ENCODE data around the gene C10orf105. TPM values are rescaled to one million over a fixed set of nuclear protein-coding genes. Genes with fewer than 3 reads are reported as not detected.

The C10orf105 gene
- polyA plus RNA-seq, 1 of the 3 experiments (the other 2 are of a cell fraction): not detected

DNA sequence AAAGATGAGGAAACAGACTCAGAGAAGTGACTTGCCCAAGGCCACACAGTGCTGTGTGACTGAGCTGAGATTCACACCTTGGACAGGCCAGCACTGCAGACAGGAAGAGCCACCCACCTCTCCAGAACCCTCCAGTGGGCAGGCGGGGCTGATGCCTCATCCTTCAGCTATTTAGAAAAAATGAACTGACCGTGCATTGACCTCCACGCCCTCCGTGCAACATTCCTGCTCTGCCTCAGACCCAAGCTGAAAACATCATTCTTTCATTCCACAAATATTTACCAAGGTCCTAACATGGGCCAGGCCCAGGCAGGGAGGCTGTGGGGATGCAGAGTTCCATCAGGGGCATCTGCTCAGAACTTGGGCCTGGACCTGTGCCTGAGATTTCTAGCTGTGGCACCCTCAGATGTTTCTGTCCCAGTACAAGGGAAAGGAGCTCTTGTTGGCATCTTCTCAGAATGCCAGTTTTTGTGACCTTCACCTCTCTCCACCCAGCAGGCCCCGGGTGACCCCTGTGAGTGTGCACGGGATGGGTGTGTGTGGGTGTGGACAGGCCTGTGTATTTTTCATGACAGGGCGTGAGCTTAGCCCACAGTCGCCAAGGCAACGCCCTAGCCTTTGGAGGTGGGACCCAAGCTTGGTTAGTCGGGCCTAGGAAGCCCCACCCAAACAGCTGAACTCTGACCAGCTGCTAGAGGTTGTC lies 47.3 kb upstream of the C10orf105 start:
- POLR2A ChIA-PET: interaction anchor here (0.8 to 1.1 kb wide), 3 partner anchors 9 to 114 kb away, joined by 3 to 4 read pairs (median 3); partner anchors contain the start of gene PSAP
- H3K4me1 ChIP-seq (ENCODE audit: control insufficient read depth in 1 of 2, insufficient read depth in 2 of 2, low read depth in 1 of 2, low read length in 1 of 2): peaks cover 12 to 15% of the 10 kb centered on the region in 2 experiments; a peak in 3 of 4 replicates
- 24% methylated on average over 10 of the region's 10 CpGs for WGBS (ENCODE audit: low lambda C conversion rate)
- CTCF ChIA-PET: interaction anchor here (0.6 to 2.2 kb wide), 7 partner anchors 30 to 488 kb away, joined by 3 to 11 read pairs (median 3); no protein-coding TSS in a partner anchor
- H3K9me2 ChIP-seq: no peaks in the 10 kb centered on the region
- no peaks in the 10 kb centered on the region for H4K20me1 ChIP-seq (ENCODE audit: insufficient read depth)
- H3K9ac ChIP-seq: no peak overlapping the region
- H3K9me3 ChIP-seq: no peaks in the 10 kb centered on the region
- no peaks in the 10 kb centered on the region for H3K79me2 ChIP-seq (ENCODE audit: insufficient read depth)
- H3K4me3 ChIP-seq (ENCODE audit: low read depth in 2 of 2, low read length in 1 of 2): no peak overlapping the region
- no peaks in the 10 kb centered on the region for H3K36me3 ChIP-seq (replicated peaks in 1 of 2; ENCODE audit: control insufficient read depth in 1 of 2, insufficient read depth in 2 of 2, low read length in 1 of 2)
- H2AFZ ChIP-seq (ENCODE audit: low read depth): no peak overlapping the region
- H3K27me3 ChIP-seq (ENCODE audit: insufficient read depth): no peaks in the 10 kb centered on the region
- H3F3A ChIP-seq (replicated peaks; ENCODE audit: insufficient read depth): peaks cover 3% of the 10 kb centered on the region
- peak overlapping the region; percentile 46 to 76 for H3K27ac ChIP-seq (ENCODE audit: low read depth in 2 of 2, low read length in 1 of 2)
- H3K4me2 ChIP-seq: peak overlapping the region; percentile 14; the same call in 1 of the 2 replicates
- DNase-seq: no peak
- TF ChIP-seq SIN3A (IDR thresholded peaks at IDR 0.05; ENCODE audit: borderline replicate concordance, low read depth, low read length): no peak; the same call in 1 of the 2 replicates
- peak; percentile 91 for TF ChIP-seq JUND (IDR thresholded peaks at IDR 0.05)
- no peak for TF ChIP-seq ELF1 (IDR thresholded peaks at IDR 0.05)
- TF ChIP-seq, protein P1, sequence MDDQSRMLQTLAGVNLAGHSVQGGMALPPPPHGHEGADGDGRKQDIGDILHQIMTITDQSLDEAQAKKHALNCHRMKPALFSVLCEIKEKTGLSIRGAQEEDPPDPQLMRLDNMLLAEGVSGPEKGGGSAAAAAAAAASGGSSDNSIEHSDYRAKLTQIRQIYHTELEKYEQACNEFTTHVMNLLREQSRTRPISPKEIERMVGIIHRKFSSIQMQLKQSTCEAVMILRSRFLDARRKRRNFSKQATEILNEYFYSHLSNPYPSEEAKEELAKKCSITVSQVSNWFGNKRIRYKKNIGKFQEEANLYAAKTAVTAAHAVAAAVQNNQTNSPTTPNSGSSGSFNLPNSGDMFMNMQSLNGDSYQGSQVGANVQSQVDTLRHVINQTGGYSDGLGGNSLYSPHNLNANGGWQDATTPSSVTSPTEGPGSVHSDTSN (IDR thresholded peaks at IDR 0.05): peak; percentile 73
- peak; percentile 47; the same call in 1 of the 2 replicates for TF ChIP-seq POLR2AphosphoS5 (IDR thresholded peaks at IDR 0.05; ENCODE audit: low read depth, low read length)
- no peak for TF ChIP-seq FOXJ3 (CRISPR knock-in tag; IDR thresholded peaks at IDR 0.05)
- TF ChIP-seq RCOR1 (IDR thresholded peaks at IDR 0.05; ENCODE audit: low read length): no peak
- TF ChIP-seq, protein P2, sequence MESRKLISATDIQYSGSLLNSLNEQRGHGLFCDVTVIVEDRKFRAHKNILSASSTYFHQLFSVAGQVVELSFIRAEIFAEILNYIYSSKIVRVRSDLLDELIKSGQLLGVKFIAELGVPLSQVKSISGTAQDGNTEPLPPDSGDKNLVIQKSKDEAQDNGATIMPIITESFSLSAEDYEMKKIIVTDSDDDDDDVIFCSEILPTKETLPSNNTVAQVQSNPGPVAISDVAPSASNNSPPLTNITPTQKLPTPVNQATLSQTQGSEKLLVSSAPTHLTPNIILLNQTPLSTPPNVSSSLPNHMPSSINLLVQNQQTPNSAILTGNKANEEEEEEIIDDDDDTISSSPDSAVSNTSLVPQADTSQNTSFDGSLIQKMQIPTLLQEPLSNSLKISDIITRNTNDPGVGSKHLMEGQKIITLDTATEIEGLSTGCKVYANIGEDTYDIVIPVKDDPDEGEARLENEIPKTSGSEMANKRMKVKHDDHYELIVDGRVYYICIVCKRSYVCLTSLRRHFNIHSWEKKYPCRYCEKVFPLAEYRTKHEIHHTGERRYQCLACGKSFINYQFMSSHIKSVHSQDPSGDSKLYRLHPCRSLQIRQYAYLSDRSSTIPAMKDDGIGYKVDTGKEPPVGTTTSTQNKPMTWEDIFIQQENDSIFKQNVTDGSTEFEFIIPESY (IDR thresholded peaks at IDR 0.05; ENCODE audit: borderline replicate concordance, low read depth): peak; percentile 83; the same call in 1 of the 2 replicates
- TF ChIP-seq, protein P3, sequence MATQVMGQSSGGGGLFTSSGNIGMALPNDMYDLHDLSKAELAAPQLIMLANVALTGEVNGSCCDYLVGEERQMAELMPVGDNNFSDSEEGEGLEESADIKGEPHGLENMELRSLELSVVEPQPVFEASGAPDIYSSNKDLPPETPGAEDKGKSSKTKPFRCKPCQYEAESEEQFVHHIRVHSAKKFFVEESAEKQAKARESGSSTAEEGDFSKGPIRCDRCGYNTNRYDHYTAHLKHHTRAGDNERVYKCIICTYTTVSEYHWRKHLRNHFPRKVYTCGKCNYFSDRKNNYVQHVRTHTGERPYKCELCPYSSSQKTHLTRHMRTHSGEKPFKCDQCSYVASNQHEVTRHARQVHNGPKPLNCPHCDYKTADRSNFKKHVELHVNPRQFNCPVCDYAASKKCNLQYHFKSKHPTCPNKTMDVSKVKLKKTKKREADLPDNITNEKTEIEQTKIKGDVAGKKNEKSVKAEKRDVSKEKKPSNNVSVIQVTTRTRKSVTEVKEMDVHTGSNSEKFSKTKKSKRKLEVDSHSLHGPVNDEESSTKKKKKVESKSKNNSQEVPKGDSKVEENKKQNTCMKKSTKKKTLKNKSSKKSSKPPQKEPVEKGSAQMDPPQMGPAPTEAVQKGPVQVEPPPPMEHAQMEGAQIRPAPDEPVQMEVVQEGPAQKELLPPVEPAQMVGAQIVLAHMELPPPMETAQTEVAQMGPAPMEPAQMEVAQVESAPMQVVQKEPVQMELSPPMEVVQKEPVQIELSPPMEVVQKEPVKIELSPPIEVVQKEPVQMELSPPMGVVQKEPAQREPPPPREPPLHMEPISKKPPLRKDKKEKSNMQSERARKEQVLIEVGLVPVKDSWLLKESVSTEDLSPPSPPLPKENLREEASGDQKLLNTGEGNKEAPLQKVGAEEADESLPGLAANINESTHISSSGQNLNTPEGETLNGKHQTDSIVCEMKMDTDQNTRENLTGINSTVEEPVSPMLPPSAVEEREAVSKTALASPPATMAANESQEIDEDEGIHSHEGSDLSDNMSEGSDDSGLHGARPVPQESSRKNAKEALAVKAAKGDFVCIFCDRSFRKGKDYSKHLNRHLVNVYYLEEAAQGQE (IDR thresholded peaks at IDR 0.05; ENCODE audit: low read depth, low read length): 0 out of 2 replicates have a peak, but pooled peaks have one; percentile 66
- no peak for TF ChIP-seq RFX5 (IDR thresholded peaks at IDR 0.05; ENCODE audit: low read length)
- peak in 1 of 2 experiments; percentile 84; a peak in 3 of 4 replicates for TF ChIP-seq EP300 (IDR thresholded peaks at IDR 0.05; ENCODE audit: borderline replicate concordance in 1 of 2, low read depth in 1 of 2, low read length in 1 of 2)
- TF ChIP-seq, protein P4, sequence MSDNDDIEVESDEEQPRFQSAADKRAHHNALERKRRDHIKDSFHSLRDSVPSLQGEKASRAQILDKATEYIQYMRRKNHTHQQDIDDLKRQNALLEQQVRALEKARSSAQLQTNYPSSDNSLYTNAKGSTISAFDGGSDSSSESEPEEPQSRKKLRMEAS (IDR thresholded peaks at IDR 0.05; ENCODE audit: low read depth): peak; percentile 67; the same call in 1 of the 2 replicates
- TF ChIP-seq, protein P5, sequence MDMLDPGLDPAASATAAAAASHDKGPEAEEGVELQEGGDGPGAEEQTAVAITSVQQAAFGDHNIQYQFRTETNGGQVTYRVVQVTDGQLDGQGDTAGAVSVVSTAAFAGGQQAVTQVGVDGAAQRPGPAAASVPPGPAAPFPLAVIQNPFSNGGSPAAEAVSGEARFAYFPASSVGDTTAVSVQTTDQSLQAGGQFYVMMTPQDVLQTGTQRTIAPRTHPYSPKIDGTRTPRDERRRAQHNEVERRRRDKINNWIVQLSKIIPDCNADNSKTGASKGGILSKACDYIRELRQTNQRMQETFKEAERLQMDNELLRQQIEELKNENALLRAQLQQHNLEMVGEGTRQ (IDR thresholded peaks at IDR 0.05; ENCODE audit: borderline replicate concordance, low read depth, low read length): no peak
- no peak for TF ChIP-seq MXI1 (IDR thresholded peaks at IDR 0.05; ENCODE audit: low read depth, low read length)
- no peak for TF ChIP-seq SMC3 (IDR thresholded peaks at IDR 0.05; ENCODE audit: low read depth, low read length)
- no peak for TF ChIP-seq MEF2A (IDR thresholded peaks at IDR 0.05; ENCODE audit: borderline replicate concordance, low read depth)
- TF ChIP-seq RAD21 (IDR thresholded peaks at IDR 0.05; ENCODE audit: low read length): no peak
- peak; percentile 47; the same call in 1 of the 2 replicates for TF ChIP-seq NFIC (IDR thresholded peaks at IDR 0.05; ENCODE audit: borderline replicate concordance)
- no peak for TF ChIP-seq NRF1 (IDR thresholded peaks at IDR 0.05; ENCODE audit: low read depth, low read length)
- TF ChIP-seq TEAD4 (IDR thresholded peaks at IDR 0.05; ENCODE audit: borderline replicate concordance, insufficient read depth): peak; percentile 96
- no peak for TF ChIP-seq TAF1 (IDR thresholded peaks at IDR 0.05; ENCODE audit: borderline replicate concordance, low read depth, low read length)
- peak; percentile 90 for TF ChIP-seq FOSL2 (IDR thresholded peaks at IDR 0.05; ENCODE audit: borderline replicate concordance, low read depth)
- TF ChIP-seq, protein P6, sequence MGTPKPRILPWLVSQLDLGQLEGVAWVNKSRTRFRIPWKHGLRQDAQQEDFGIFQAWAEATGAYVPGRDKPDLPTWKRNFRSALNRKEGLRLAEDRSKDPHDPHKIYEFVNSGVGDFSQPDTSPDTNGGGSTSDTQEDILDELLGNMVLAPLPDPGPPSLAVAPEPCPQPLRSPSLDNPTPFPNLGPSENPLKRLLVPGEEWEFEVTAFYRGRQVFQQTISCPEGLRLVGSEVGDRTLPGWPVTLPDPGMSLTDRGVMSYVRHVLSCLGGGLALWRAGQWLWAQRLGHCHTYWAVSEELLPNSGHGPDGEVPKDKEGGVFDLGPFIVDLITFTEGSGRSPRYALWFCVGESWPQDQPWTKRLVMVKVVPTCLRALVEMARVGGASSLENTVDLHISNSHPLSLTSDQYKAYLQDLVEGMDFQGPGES (IDR thresholded peaks at IDR 0.05; ENCODE audit: low read depth, low read length): no peak
